GM12878 (cell line): ENCODE measurements around the gene PLA2G15. TPM values are rescaled to one million over a fixed set of nuclear protein-coding genes. Genes with fewer than 3 reads are reported as not detected.

Source experiments
- ATAC-seq: fragments of 200-7000 bp; cut with Tn5 transposase; 3 replicates; pipeline ENCODE4 v1.9.1; 2020; ENCODE audit warnings: mild to moderate bottlenecking, moderate library complexity
- BruUV-seq: library from RNA; stranded (reverse); fragments of 400-500 nt; replicated peaks from 2 replicates; lab custom pipeline; 2021; lab: Mats Ljungman, UMichigan
- CTCF ChIA-PET: fragments of 300-600 bp; sonication (Branson Sonifier 250); formaldehyde crosslinking; extraction: SDS; loops from one replicate; lab custom pipeline; 2021; ENCODE audit warnings: inconsistent platforms; lab: Yijun Ruan, JAX
- POLR2A ChIA-PET: fragments of 350-600 bp; formaldehyde crosslinking; extraction: SDS; loops from one replicate; lab custom pipeline; 2021; ENCODE audit warnings: inconsistent platforms; lab: Charles Lee
- RAD21 ChIA-PET: fragments of 300-600 bp; sonication (Branson Sonifier 250); formaldehyde crosslinking; loops from one replicate; lab custom pipeline; 2023; ENCODE audit warnings: antibody characterized with exemption; ENCODE audit not compliant: unreplicated experiment; lab: Charles Lee
- SMC1A ChIA-PET: fragments of 300-600 bp; sonication (Branson Sonifier 250); formaldehyde crosslinking; loops from one replicate; lab custom pipeline; 2023; ENCODE audit not compliant: unreplicated experiment, uncharacterized antibody; lab: Charles Lee
- DNase-seq: peaks from one replicate; pipeline ENCODE4 v3.0.0-alpha.2; 2011; ENCODE audit warnings: low read depth, low spot score
- FAIRE-seq: peaks from 3 replicates; lab custom pipeline; 2011; peaks lifted over from hg19 to GRCh38; lab: Jason Lieb, UNC
- H2AFZ ChIP-seq: 2 replicates; pipeline ENCODE4 v1.6.0; 2011; ENCODE audit warnings: low read depth, low read length, control low read depth; ENCODE audit not compliant: control insufficient read depth
- H3K27ac ChIP-seq: 2 replicates; pipeline ENCODE4 v1.5.1; 2011; ENCODE audit warnings: control low read depth; ENCODE audit not compliant: control insufficient read depth, insufficient read depth
- H3K27me3 ChIP-seq, 2 experiments: replicated peaks in 1 of 2; 2 replicates each; pipeline versions ENCODE4 v1.6.0 to v1.6.1; 2011; ENCODE audit warnings: low read length in 1 of 2; ENCODE audit not compliant: control insufficient read depth in 2 of 2, insufficient read depth in 2 of 2
- H3K36me3 ChIP-seq, 2 experiments: 2 replicates each; pipeline ENCODE4 v1.5.1; 2011; ENCODE audit warnings: low read length in 1 of 2; ENCODE audit not compliant: control insufficient read depth in 2 of 2, insufficient read depth in 2 of 2
- H3K4me1 ChIP-seq: 2 replicates; pipeline ENCODE4 v1.6.1; 2011; ENCODE audit warnings: mild to moderate bottlenecking, low read length, moderate library complexity, mixed read lengths; ENCODE audit not compliant: control insufficient read depth, insufficient read depth
- H3K4me2 ChIP-seq: 2 replicates; pipeline ENCODE4 v1.6.0; 2011; ENCODE audit warnings: control low read depth; ENCODE audit not compliant: control insufficient read depth, insufficient read depth
- H3K4me3 ChIP-seq: fragments of 200-600 bp; sonication (generic); 2 replicates; pipeline ENCODE4 v1.5.1; 2016
- H3K79me2 ChIP-seq: 2 replicates; pipeline ENCODE4 v1.6.0; 2011; ENCODE audit warnings: low read length; ENCODE audit not compliant: control insufficient read depth, insufficient read depth
- H3K9ac ChIP-seq: 2 replicates; pipeline ENCODE4 v1.8.0; 2011; ENCODE audit warnings: low read length, control low read depth, mixed read lengths; ENCODE audit not compliant: control insufficient read depth, insufficient read depth
- H3K9me3 ChIP-seq: replicated peaks from 3 replicates; pipeline ENCODE4 v1.5.1; 2011; ENCODE audit warnings: mild to moderate bottlenecking, low read length; ENCODE audit not compliant: control insufficient read depth, insufficient read depth
- H4K20me1 ChIP-seq: 2 replicates; pipeline ENCODE4 v1.6.0; 2011; ENCODE audit not compliant: control insufficient read depth, insufficient read depth
- CBFB ChIP-seq: IDR thresholded peaks from 2 replicates; pipeline ENCODE4 v1.6.1; 2016; ENCODE audit warnings: antibody characterized with exemption, low read depth
- CBX3 ChIP-seq: fragments of 200-600 bp; sonication (generic); IDR thresholded peaks from 2 replicates; pipeline ENCODE4 v1.6.1; 2016; ENCODE audit warnings: low read depth, borderline replicate concordance
- CTCF ChIP-seq, 3 experiments: IDR thresholded peaks in 2 of 3; conservative IDR thresholded peaks in 1 of 3; 2 replicates each; pipeline ENCODE4 v1.5.1; 2011; ENCODE audit warnings: low read depth in 3 of 3, low read length in 3 of 3, mild to moderate bottlenecking in 3 of 3, control low read depth in 2 of 3, moderate library complexity in 2 of 3, inconsistent platforms in 1 of 3, mixed read lengths in 1 of 3; ENCODE audit not compliant: control insufficient read depth in 2 of 3, insufficient read depth in 1 of 3; ENCODE audit errors: extremely low read depth in 1 of 3
- EP300 ChIP-seq, 2 experiments: fragments of 150-350 bp in 1 of 2; IDR thresholded peaks; 2 replicates each; pipeline ENCODE4 v1.6.1; 2011 to 2012; ENCODE audit warnings: low read depth in 2 of 2, low read length in 2 of 2, borderline replicate concordance in 1 of 2, improper control_type of control experiment in 1 of 2, inconsistent platforms in 1 of 2; ENCODE audit not compliant: control insufficient read depth in 1 of 2
- FOS ChIP-seq: IDR thresholded peaks from 3 replicates; pipeline ENCODE4 v1.6.1; 2011; ENCODE audit warnings: borderline replicate concordance; ENCODE audit not compliant: insufficient read length; ENCODE audit errors: extremely low read depth
- FOXK2 ChIP-seq: fragments of 450-650 bp; IDR thresholded peaks from 2 replicates; pipeline ENCODE4 v1.6.1; 2017; ENCODE audit warnings: mild to moderate bottlenecking, moderate library complexity
- GABPA ChIP-seq: IDR thresholded peaks from 2 replicates; pipeline ENCODE4 v1.6.1; 2014; ENCODE audit warnings: antibody characterized with exemption, low read depth, mild to moderate bottlenecking, inconsistent platforms
- IKZF1 ChIP-seq: fragments of 450-650 bp; conservative IDR thresholded peaks from 2 replicates; pipeline ENCODE4 v1.6.1; 2017; ENCODE audit warnings: antibody characterized with exemption, mild to moderate bottlenecking
- IRF5 ChIP-seq: fragments of 450-650 bp; IDR thresholded peaks from 2 replicates; pipeline ENCODE4 v1.6.1; 2017; ENCODE audit warnings: borderline replicate concordance
- LARP7 ChIP-seq: fragments of 450-650 bp; IDR thresholded peaks from 2 replicates; pipeline ENCODE4 v1.6.1; 2017; ENCODE audit warnings: mild to moderate bottlenecking
- MEF2B ChIP-seq: fragments of 450-650 bp; IDR thresholded peaks from 2 replicates; pipeline ENCODE4 v1.6.1; 2018; ENCODE audit warnings: mild to moderate bottlenecking, moderate library complexity; ENCODE audit not compliant: partially characterized antibody, poor library complexity, severe bottlenecking
- PBX3 ChIP-seq: IDR thresholded peaks from 2 replicates; pipeline ENCODE4 v1.6.1; 2011; ENCODE audit warnings: mild to moderate bottlenecking, low read depth, low read length, moderate library complexity; ENCODE audit not compliant: insufficient replicate concordance
- POLR2A ChIP-seq: IDR thresholded peaks from 2 replicates; pipeline ENCODE4 v1.6.1; 2011; ENCODE audit warnings: low read depth, mild to moderate bottlenecking, low read length
- POLR2AphosphoS2 ChIP-seq: IDR thresholded peaks from 2 replicates; pipeline ENCODE4 v1.6.1; 2011; ENCODE audit warnings: low read depth, mild to moderate bottlenecking, low read length, improper control_type of control experiment, moderate library complexity
- RFX5 ChIP-seq: IDR thresholded peaks from 2 replicates; pipeline ENCODE4 v1.6.1; 2011; ENCODE audit warnings: low read depth, low read length, improper control_type of control experiment
- SIX5 ChIP-seq: IDR thresholded peaks from 2 replicates; pipeline ENCODE4 v1.6.1; 2011; ENCODE audit warnings: mild to moderate bottlenecking, low read depth, low read length, moderate library complexity; ENCODE audit not compliant: severe bottlenecking
- SP1 ChIP-seq: IDR thresholded peaks from one replicate; pipeline ENCODE4 v1.6.1; 2011; ENCODE audit warnings: low read depth, low read length
- ZNF207 ChIP-seq: fragments of 450-650 bp; IDR thresholded peaks from 2 replicates; pipeline ENCODE4 v1.6.1; 2014; ENCODE audit warnings: antibody characterized with exemption, mild to moderate bottlenecking, borderline replicate concordance
- ZZZ3 ChIP-seq: IDR thresholded peaks from 2 replicates; pipeline ENCODE4 v1.6.1; 2011; ENCODE audit warnings: low read depth; ENCODE audit not compliant: control insufficient read depth, insufficient read length
- WGBS: methylation state at CpG from one replicate; pipeline ENCODE4 v1.1.6; 2016; ENCODE audit warnings: low lambda C conversion rate; ENCODE audit not compliant: insufficient replicate concordance, insufficient coverage; ENCODE audit errors: missing lambda C conversion rate; 5-methylcytosine and 5-hydroxymethylcytosine counted together
- in situ Hi-C: fragments of 300-500 bp; cut with MboI; formaldehyde crosslinking; loops from 9 replicates; pipeline ENCODE4 v1.14.3; 2018; ENCODE audit warnings: mixed read lengths
- intact Hi-C: fragments of 100-400 bp; cut with micrococcal nuclease; formaldehyde crosslinking; loops from one replicate; pipeline ENCODE4 v1.14.2; 2022; ENCODE audit not compliant: unreplicated experiment
- polyA plus RNA-seq, 11 experiments: library from polyadenylated mRNA; depleted of rRNA in 4 of 11; unstranded in 6 of 11; stranded (reverse) in 5 of 11; fragments of >200 nt; fragmentation: Nextera tagmentation in 4 of 11; fragmentation: Illumina TruSeq in 1 of 11; extraction: Ambion mirVana in 4 of 11; extraction: Trizol in 1 of 11; gene quantifications; 1 replicate in 1 of 11; 2 replicates in 10 of 11; pipeline versions ENCODE4 v1.2.1 to v1.2.3, GENCODE V29; 2011 to 2016; ENCODE audit warnings: inconsistent platforms in 2 of 11, missing spikeins in 2 of 11, low read depth in 1 of 11
- total RNA-seq, 4 experiments: library from RNA; depleted of rRNA in 3 of 4; stranded (reverse); fragments of >200 nt in 3 of 4; fragmentation: Illumina TruSeq in 1 of 4; extraction: Trizol in 1 of 4; gene quantifications; 2 replicates each; pipeline versions ENCODE4 v1.2.1 to v1.2.3, GENCODE V29; 2013 to 2021

PLA2G15 gene
- total and polyA plus RNA-seq, 10 of the 15 experiments (the other 5 are each of a cell fraction or from before 2014, with no cell fraction given), result 0.31 to 9.4 (median 6.8) TPM

GRCh38 chr16:68297908-68298307, 52.7 kb downstream of the PLA2G15 start:
- Histone ChIP-seq H3K9me3 (no peaks in the 10 kb centered on the region), H4K20me1 (no peaks in the 10 kb centered on the region; the same call in 1 of the 2 replicates), H3K4me2 (no peak overlapping the region), H3K4me1 (no peaks in the 10 kb centered on the region), H3K9ac (no peak overlapping the region), H3K27ac (no peak overlapping the region), H3K27me3 (no peaks in the 10 kb centered on the region), H3K4me3 (no peak overlapping the region), H2AFZ (no peak overlapping the region), H3K79me2 (no peaks in the 10 kb centered on the region; the same call in 1 of the 2 replicates), H3K36me3 (peaks cover 34 to 41% of the 10 kb centered on the region in 2 experiments)
- in situ Hi-C loops, result no loop called here
- ChIA-PET CTCF (interaction anchor here (1.0 to 1.5 kb wide), 3 partner anchors 21 to 224 kb away, joined by 3 to 6 read pairs (median 3); no protein-coding TSS in a partner anchor), RAD21 (interaction anchor here (1.2 to 3.3 kb wide), 4 partner anchors 9 to 41 kb away, joined by 3 to 10 read pairs (median 7); partner anchors contain the start of gene SLC7A6), POLR2A (interaction anchor here (0.5 to 1.0 kb wide), 2 partner anchors 12 to 19 kb away, joined by 3 to 4 read pairs; no protein-coding TSS in a partner anchor), SMC1A (interaction anchor here (1.6 to 3.2 kb wide), 3 partner anchors 10 to 29 kb away, joined by 5 to 12 read pairs (median 11); no protein-coding TSS in a partner anchor)
- TF ChIP-seq EP300 (IDR thresholded peaks at IDR 0.05; ENCODE audit: borderline replicate concordance in 1 of 2, control insufficient read depth in 1 of 2, low read depth in 2 of 2, low read length in 2 of 2) (no peak), IKZF1 (no peak), FOXK2 (no peak), MEF2B (no peak), RFX5 (no peak), ZZZ3 (no peak), SP1 (no peak), POLR2AphosphoS2 (no peak), FOS (no peak), LARP7 (no peak), PBX3 (no peak), POLR2A (no peak), GABPA (no peak), CTCF (IDR thresholded peaks at IDR 0.05 in 2 of 3, conservative IDR thresholded peaks at IDR 0.05 in 1 of 3; ENCODE audit: control insufficient read depth in 2 of 3, extremely low read depth in 1 of 3, insufficient read depth in 1 of 3, low read depth in 3 of 3, low read length in 3 of 3) (no peak), ZNF207 (no peak), CBX3 (no peak), SIX5 (no peak), IRF5 (no peak), CBFB (no peak)
- DNase-seq (no peak), FAIRE-seq (no peak), ATAC-seq (no peak)
- intact Hi-C loops, result no loop called here
- WGBS, result 94% methylated on average over 3 of the region's 3 CpGs
- no TSS peak for BruUV-seq
